HUDEP-2 (cell line): ENCODE results near the gene UBE2L6.

Experiments used
- DNase-seq, 76 experiments: peaks; one replicate each; lab custom pipeline; 2025; ENCODE audit not compliant: unreplicated experiment in 76 of 76; lab: John Stamatoyannopoulos, UW

The UBE2L6 gene

DNA sequence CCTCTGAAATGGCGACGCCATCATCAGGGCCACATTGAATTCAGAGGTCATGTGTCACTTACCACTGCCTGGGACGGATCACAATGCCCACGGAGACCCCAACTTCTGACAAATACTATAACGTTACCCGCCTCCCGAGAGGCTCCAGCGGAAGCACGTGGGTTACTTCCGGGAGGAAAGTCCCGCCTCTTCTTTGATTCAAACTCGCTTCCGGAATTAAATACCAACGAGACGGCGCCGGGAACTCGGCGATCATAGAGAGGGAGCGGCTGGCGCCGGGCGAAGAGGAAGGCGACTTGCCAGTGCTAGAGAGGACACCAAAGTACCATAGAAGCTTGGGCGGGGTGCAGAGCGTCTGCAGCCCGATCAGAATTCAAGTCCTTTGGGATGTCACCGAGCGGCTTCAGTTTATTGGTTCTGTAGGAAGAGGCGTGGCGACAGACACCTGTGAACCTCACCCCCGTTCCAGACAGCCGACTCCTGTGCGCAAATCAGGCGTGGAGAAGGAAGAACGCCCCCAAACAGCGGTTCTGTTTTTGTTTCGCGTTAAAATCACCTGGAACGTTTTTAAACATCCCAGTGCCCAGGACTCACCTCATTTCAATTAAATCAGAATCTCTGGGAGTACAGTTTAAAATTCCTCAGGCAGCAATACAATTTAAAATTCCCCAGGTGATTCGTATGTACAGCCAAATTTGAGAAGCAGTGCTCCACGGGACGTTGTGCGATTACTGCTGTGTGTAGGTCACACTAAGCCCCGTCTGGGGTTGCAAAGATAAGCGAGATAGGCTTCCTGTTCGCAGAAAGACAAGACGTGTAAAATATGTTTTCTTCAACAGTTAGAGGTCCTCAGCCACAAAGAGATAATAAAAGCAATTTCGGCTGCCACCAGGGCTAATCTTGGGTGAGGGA is 36.6 kb downstream of the UBE2L6 start, which contains the start of gene TIMM10:
Gene TIMM10, minus strand, starts transcription at position 159 of the 912 bp plus-strand sequence. CDS start 565 bp downstream, outside the sequence.
- DNase-seq, result peak in 75 of 76 experiments; percentile 34 to 99 (median 94)

DNA sequence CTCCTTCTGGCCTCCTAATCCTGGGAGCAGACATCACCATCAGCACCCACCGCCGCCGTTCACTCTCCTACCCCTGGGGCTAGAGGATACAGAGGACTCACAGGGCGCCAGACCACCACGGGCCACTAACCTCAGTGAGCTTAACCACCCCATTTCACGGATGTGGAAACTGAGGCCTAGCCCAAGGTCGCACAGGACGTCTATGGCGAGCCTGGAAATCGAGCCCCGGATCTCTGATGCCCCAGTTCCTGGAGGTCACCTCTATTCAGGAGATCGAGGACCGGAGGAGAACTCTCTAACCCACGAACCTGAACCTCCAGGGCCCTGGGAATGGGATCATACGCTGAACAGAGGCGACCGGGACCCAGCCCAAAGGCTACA is 37.3 kb downstream of the UBE2L6 start:
- no peak for DNase-seq

DNA sequence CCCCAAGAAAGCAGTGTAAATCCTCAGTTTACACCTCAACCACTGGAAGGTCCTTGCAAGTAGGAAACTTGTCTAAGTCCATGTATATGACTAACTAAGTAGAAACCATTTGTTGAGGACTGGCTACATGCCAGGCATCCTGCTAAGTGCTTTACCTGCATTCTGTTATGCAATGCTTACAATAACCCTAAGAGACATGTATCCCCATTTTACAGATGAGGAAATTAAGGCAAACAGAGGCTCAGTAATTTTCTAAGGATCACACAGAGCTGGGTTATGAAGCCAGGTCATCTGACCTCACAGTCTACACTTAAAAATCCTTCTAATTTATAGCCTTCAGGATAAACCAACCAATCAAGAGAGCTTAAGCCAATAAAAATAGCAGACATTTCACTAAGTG is 38.5 kb downstream of the UBE2L6 start:
- peak in 1 of 76 experiments; percentile 2 for DNase-seq

DNA sequence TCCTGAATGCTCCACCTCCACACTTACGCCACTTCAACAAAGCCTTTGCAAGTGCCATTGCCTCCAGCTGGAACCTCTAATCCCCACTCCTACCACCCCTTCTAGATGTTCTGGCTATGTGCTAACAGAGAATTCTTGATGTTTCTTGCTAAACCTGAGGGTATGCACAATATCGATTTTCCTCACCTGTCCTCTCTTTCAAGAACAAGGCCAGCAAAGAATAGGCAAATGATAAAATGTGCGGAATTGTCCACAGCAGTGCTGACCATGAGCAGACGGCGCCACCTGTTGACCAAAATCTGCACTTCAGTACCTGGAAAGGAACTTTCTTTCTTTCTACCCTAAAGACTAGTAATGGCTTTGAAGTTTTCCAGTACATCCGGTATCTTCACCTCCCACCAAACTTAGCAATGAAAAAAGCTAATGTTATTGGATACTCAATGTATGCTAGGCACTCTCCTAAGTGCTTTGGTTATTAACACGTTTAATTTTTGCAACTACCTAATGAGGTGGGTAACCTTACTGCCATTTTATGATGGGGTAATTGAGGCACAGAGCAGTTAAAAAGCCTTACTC is 40.3 kb downstream of the UBE2L6 start:
- peak in 63 of 76 experiments; percentile 2 to 75 (median 49) for DNase-seq

DNA sequence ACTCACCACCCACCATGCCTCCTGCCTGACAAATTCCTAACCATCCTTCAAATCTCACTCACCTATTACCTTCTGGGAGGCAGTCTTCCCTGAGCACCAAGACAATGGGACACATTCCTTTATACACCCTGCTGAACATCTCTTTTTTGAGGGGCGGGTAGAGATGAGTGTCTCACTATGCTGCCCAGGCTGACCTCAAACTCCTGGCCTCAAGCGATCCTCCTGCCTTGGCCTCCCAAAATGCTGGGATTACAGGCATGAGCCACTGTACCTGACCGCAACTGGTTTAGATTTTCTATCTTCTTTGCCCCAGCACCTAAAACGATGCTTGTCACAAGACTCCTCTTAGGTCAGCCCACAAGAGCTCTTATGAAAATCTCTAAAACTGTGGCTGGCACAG is 44.1 kb downstream of the UBE2L6 start:
- no peak for DNase-seq

DNA sequence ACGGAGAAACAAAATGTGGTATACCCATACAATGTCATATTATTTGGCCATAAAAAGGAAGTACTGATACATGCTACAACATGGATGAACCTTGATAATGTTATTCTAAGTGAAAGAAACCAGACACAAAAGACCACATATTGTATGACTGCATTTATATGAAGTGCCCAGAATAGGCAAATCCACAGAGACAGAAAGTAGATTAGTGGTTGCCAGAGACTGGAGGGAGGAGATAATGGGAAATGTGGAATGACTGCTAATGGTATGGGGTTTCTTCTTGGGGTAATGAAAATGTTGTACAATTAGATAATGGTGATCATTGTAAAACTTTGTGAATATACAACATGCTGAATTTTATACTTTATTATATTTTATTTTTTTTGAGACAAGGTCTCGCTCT is 46.4 kb downstream of the UBE2L6 start:
- no peak for DNase-seq

DNA sequence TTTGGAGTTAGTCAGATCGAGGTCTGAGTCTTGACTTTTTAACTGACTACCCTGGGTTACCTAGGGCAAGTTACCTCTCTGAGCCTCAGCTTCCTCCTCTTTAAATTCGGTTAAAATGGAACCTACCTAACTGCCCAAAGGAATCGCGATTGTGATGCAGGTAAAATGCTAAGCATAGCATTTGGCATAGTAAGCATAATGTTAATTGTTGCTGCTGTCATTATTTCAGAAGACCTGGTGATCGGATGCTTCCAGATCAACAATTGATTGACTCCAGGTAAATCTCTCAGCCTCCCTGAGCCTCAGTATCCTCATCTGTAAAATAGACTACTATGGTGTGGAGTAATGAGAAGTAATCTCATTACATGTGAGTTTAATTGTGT is 51.4 kb downstream of the UBE2L6 start:
- DNase-seq, result peak in 1 of 76 experiments; percentile 6

DNA sequence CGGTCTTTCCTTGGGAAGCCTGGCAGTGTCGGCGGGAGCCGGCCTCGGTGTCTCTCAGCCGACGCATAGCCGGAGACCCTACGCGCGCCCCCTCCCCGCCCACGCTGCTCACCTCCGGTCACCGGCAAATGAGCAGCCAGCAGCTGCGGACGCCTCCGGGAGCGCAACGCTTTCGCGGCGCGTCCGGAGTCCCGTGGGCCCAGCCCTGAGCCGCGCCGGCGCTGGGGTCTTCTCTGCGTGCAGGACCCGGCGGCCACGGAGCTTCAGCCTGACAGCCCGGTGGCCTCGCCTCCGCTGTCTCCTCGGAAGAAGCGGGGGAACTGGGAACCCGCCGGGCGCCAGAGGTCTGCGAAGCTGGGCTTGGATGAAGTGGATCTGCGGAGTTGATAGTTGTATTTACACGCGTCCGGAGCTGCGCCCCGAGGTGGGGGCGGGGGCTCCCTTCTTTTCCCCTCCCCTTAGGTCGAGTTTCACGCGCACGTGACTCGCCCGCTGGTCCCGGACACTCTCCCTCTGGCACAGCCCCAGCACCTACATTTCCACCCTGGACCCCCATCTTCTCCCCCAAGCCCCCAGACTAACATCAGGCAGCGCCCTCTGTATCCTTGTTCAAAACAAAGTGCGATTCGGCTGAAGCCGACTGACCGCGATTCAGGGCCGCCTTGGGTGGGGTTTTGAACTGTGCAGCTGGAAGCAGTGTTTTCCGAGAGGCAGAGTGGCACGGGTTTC is 52.0 kb downstream of the UBE2L6 start, which contains the start of gene SLC43A1:
Gene SLC43A1, minus strand, starts transcription at position 371 of the 729 bp plus-strand sequence. CDS start 1,591 bp downstream, outside the sequence.
- peak in 61 of 76 experiments; percentile 10 to 78 (median 46) for DNase-seq

DNA sequence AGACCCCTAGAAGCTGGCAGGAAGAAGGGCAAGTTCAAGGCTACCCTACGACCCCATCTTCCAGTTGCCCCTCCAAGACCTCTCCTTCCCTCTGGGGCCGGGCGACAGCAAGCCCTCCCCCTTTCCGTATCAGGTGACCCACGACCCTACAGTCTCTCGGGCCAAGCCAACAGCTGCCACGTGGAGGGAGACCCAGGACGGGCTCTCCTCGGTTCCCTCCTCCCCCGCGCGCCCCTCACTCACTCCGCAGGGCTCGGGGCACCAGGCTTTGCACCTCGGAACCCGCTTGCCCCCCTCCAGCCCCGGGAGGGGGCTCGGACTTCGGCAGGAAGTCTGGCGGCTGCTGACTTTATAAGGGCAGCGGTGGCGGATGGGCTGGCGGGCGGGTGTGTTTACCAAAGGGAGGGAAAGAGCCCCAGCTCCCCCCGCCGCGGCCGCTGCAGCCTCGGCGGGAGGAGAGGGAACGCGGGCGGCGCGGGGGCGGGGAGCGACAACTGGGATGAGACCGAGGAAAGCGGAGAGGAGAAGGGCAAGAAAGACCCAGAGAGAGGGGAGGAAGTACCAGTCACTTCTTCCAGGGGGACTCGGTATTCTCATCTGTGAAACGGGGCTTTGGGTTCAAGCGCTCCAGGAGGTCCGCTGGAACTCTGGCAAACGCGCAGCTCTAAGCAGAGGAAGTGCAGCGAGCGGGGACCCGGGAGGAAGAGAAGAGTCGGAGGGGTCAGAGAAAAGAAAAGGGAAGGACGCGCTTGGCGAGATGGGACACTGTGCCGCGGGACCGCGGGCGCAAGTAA is 52.7 kb downstream of the UBE2L6 start:
- DNase-seq, result peak in 39 of 76 experiments; percentile 13 to 64 (median 39)

DNA sequence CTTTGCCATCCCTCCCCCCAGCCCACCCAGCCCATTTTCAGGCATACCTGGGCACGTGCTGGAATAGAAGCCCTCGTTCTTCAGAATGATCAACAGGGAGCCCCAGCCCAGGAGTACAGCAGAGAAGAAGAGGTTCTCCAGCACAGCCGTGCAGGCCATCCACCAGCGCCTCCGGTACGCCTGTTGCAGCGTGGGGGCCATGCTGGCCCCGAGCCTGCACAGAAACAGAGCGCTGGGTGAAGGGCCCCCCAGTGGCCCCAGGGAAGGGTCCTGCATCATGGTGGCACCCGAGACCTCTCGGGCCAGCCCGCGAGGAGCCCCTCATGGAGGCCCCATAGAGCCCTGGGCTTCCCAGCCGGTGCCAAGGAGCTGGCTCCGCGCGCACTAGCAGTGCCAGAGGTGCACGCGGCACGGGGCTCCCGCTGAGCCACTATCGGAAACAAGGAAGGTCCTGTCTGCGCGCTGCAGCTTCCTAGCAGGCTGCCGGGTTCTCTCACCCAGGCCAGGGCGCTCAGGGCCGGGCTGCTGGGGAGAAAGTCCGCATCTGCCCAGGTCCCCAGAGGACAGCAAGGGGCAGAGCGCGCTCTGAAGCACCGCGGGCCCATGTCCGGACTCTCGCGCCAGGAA is 53.4 kb downstream of the UBE2L6 start:
- DNase-seq, result peak in 34 of 76 experiments; percentile 8 to 62 (median 32)

DNA sequence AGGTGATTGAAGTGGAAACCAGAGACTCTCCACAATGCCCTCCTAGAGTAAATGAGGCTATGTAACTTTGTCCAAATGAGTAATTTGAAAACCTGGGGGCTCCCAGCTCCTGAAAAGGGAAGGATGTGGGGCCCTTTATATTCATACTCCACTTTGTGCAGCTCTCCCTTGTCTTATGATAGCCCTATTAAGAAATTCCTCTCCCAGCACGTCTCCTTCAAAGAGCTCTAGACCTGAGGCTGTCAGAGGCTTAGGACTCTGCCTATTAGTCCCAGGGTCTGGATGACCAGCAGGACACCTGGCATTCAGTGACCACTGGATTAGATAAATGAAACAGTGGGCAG is 54.0 kb downstream of the UBE2L6 start:
- peak in 5 of 76 experiments; percentile 24 to 56 (median 32) for DNase-seq

DNA sequence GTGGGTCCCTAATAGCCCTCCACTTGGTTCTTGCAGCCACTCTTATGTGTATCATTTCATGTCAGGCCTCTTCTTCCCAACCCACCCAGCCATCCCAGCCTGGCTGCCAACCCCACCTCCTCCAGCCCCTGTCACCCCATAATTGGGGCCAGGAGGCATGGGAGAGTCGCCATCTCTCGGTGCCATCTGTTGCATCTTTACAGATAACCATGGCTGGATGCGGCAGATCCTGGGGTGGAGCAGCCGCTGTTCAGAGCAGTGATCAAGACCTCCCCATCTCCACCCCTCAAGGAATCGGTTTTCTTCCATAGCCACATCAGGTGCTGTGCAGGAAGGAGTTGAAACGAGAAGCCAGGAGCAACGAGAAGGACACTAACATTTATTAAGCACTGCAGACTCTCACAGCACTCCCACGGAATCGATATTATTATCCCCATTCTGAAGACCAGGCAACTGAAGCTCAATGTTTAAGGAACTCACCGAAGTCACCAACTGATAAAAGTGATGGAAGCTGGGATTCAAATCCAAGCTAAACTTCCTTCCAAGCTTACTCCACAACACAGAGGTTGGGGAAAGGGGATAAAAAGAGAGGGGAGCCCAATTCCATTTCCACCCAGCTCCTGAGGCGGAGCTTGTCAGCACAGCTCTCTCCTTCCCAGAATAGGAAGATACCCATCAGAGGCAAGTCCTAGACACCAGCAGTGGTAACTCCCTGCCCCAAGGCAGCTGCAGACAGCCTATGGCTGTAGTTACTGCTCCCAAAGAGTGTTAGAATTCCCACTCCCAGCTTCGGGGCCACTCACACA is 54.6 kb downstream of the UBE2L6 start:
- peak in 71 of 76 experiments; percentile 11 to 86 (median 67) for DNase-seq

DNA sequence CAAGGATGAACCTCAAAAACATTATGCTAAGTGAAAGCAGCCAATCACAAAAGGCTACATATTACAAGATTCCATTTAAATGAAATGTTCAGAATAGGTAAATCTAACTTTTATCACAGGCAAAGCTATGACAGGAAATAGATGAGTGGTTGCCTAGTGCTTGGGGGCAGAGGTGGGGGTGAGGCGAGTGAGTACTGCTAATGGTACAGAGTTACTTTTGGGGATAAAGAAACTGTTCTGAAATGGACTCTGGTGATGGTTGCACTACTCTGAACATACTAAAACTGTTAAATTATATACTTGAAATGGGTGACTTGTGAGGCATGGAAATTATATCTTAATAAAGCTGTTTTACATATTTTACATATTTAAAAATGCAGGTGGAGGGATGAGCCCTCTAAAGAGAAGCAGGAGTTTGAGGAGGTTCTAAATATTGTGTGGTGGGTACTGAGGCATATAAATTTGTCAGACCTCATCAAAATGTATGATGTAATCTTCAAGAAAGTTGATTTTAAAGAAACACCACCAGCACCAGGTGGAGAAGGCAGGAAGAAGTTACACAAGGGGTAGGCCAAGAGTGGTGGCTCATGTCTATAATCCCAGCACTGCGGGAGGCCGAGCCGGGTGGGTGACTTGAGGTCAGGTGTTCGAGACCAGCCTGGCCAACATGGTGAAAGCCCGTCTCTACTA is 55.6 kb downstream of the UBE2L6 start:
- no peak for DNase-seq

DNA sequence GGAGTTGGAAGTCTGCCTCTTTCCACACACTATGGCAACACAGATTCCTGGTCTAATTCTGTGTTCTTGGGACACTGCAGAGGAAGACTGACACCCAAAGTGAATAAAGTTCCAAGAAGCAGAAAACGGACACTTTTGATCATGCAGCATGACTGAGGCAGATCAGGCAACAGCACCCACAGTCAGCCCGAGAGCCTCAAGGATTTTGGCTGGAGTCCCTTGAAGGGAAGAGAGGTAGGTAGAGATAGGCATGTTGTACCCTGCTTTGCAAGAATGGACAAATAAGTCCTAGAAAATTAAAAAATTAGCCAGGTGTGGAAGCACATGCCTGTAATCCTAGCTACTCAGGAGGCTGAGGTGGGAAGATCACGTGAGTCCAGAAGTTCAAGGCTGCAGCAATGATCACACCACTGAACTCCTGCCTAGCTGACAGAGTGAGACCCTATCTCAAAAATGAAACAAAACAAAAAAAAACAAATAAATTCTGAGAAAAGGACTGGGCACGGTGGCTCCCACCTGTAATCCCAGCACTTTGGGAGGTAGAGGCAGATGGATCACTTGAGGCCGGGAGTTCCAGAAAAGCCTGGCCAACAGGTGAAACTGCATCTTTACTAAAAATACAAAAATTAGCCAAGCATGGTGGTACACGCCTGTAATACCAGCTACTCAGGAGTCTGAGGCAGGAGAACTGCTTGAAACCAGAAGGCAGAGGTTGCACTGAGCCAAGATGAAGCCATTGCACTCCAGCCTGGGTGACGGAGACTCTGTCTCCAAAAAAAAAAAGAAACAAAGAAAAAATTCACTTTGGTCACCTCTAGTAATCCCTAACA is 58.9 kb downstream of the UBE2L6 start:
- DNase-seq, result no peak

DNA sequence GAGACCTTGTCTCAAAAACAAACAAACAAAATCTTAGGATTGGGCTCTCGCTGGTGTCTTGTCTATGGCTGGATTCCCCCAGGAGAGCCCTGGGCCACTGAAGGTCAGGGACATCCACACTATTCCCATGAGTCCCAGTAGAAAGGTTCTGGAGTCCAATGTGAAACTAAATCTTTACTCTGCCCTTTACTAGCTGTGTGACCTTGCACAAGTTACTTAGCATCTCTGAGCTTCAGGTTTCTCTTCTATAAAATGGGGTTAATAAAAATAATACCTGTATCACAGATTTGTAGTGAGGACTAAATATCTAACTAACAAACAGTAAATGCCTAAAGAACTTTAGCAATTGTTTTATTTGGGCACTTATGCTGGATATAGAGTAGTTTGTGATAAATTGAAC is 61.0 kb downstream of the UBE2L6 start:
- no peak for DNase-seq

DNA sequence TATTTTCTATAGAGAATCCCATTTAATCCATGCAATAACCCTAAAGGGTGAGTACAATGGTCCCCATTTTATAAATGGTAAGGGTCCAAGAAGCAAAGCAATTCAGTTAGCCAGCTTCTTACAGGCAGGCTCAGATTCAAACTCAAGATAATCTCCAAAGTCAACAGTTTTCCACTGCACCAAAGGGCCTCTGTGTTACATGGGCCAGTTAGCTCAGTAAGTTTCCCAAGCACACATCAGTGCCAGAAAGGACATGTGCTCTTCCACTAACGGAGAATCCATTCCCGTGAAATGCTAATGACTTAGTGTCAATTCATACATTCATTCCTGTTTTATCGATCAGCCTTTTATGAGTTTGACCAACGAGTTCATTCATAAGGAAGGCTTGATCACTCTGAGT is 63.0 kb downstream of the UBE2L6 start:
- no peak for DNase-seq

DNA sequence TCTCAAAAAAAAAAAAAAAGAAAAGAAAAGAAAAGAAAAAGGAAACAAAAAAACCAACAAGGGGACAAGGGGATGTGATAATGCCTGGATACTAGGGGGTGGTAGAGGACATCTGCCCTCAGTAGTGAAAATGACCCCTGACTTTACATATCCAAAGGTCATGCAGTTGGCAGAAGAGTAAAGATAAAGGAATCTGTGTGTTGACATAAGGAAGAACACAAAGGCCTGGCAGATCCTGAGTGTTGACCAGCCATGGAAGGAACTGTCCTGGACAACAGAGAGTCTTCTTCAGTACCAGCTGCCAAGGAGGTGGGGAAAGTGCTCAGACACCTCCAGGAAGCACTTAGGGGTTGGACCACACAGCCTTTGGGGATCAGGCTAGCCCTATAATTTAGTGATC is 64.6 kb downstream of the UBE2L6 start:
- DNase-seq, result no peak

DNA sequence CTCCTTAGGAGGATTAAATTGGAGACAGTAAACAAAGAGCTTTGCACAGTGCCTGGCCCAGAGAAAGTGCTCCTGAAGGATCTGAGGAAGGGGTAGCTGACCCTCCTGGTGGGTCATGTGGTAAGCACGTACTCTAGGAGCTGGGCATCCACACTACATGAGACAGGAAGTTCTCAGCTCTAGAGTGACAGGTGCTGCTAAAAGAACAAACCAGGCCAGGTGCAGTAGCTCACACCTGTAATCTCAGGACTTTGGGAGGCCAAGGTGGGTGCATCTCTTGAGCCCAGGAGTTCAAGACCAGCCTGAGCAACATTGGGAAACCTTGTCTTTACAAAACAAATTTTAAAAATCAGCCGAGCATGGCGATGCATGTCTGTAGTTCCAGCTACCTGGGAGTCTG is 65.1 kb downstream of the UBE2L6 start:
- no peak for DNase-seq
